GM23248 (cell line): Measurements from ENCODE around the gene RPIA. TPM values are rescaled to one million over a fixed set of nuclear protein-coding genes. Genes with fewer than 3 reads are reported as not detected.
A peak's percentile ranks its signal among the peaks of the same experiment; 100 is the strongest.

Experiments
- DNase-seq: peaks from one replicate; pipeline ENCODE4 v3.0.0-alpha.2; 2015
- H2AFZ ChIP-seq: fragments of 200-600 bp; sonication (generic); 2 replicates; pipeline ENCODE4 v1.6.1; 2016; ENCODE audit warnings: antibody characterized with exemption
- H3F3A ChIP-seq: fragments of 200-600 bp; sonication (generic); 2 replicates; pipeline ENCODE4 v1.6.1; 2016; ENCODE audit warnings: mild to moderate bottlenecking, antibody characterized with exemption, mixed run types; ENCODE audit not compliant: insufficient read depth
- H3K27ac ChIP-seq: fragments of 200-600 bp; sonication (generic); 2 replicates; pipeline ENCODE4 v1.5.1; 2016; ENCODE audit warnings: mild to moderate bottlenecking
- H3K27me3 ChIP-seq: fragments of 200-600 bp; sonication (generic); replicated peaks from 2 replicates; pipeline ENCODE4 v1.6.1; 2016; ENCODE audit warnings: mild to moderate bottlenecking; ENCODE audit not compliant: insufficient read depth
- H3K36me3 ChIP-seq: fragments of 200-600 bp; sonication (generic); 2 replicates; pipeline ENCODE4 v1.6.1; 2016; ENCODE audit warnings: low read depth, mild to moderate bottlenecking
- H3K4me1 ChIP-seq: fragments of 200-600 bp; sonication (generic); 2 replicates; pipeline ENCODE4 v1.6.1; 2016; ENCODE audit warnings: mild to moderate bottlenecking; ENCODE audit not compliant: insufficient read depth
- H3K4me2 ChIP-seq: fragments of 200-600 bp; sonication (generic); one replicate; pipeline ENCODE4 v1.6.1; 2016; ENCODE audit warnings: mild to moderate bottlenecking; ENCODE audit not compliant: unreplicated experiment
- H3K4me3 ChIP-seq: fragments of 200-600 bp; sonication (generic); 2 replicates; pipeline ENCODE4 v1.5.1; 2016; ENCODE audit warnings: mild to moderate bottlenecking
- H3K79me2 ChIP-seq: fragments of 200-600 bp; sonication (generic); 2 replicates; pipeline ENCODE4 v1.6.1; 2016; ENCODE audit warnings: mild to moderate bottlenecking; ENCODE audit not compliant: insufficient read depth
- H3K9ac ChIP-seq: fragments of 200-600 bp; sonication (generic); 2 replicates; pipeline ENCODE4 v1.6.1; 2016; ENCODE audit warnings: mild to moderate bottlenecking
- H3K9me2 ChIP-seq: fragments of 200-600 bp; sonication (generic); 2 replicates; pipeline ENCODE4 v1.6.1; 2016; ENCODE audit warnings: mixed run types, mild to moderate bottlenecking, moderate library complexity; ENCODE audit not compliant: insufficient read depth
- H3K9me3 ChIP-seq: fragments of 200-600 bp; sonication (generic); one replicate; pipeline ENCODE4 v1.6.1; 2017; ENCODE audit warnings: low read depth
- H4K20me1 ChIP-seq: fragments of 200-600 bp; sonication (generic); 2 replicates; pipeline ENCODE4 v1.6.0; 2016; ENCODE audit not compliant: insufficient read depth
- EZH2 ChIP-seq: fragments of 200-600 bp; sonication (generic); IDR thresholded peaks from 2 replicates; pipeline ENCODE4 v1.6.1; 2018; ENCODE audit warnings: antibody characterized with exemption, mild to moderate bottlenecking; ENCODE audit not compliant: insufficient read depth, poor library complexity, severe bottlenecking
- EZH2phosphoT487 ChIP-seq: fragments of 200-600 bp; sonication (generic); IDR thresholded peaks from 2 replicates; pipeline ENCODE4 v1.6.1; 2018; ENCODE audit warnings: antibody characterized with exemption, moderate library complexity, mild to moderate bottlenecking, low read depth; ENCODE audit not compliant: insufficient read depth
- WGBS, 2 experiments: methylation state at CpG; one replicate each; pipeline ENCODE4 v1.1.6; 2015 to 2017; ENCODE audit warnings: low lambda C conversion rate in 2 of 2, low coverage in 1 of 2; ENCODE audit errors: missing lambda C conversion rate in 2 of 2; 5-methylcytosine and 5-hydroxymethylcytosine counted together
- in situ Hi-C: fragments of 300-500 bp; cut with MboI; formaldehyde crosslinking; loops from 2 replicates; pipeline ENCODE4 v1.15.0; 2020
- polyA plus RNA-seq: library from polyadenylated mRNA; unstranded; fragments of >200 nt; fragmentation: Nextera tagmentation; extraction: Ambion mirVana; gene quantifications from 2 replicates; pipeline ENCODE4 v1.2.1, GENCODE V29; 2016
- total RNA-seq: library from RNA; depleted of rRNA; stranded (reverse); fragments of >200 nt; shearing (Covaris generic); gene quantifications from 2 replicates; pipeline ENCODE4 v1.2.3, GENCODE V29; 2014

The RPIA gene
- total and polyA plus RNA-seq, 2 experiments from 2014 or later, result 5.8 to 9.2 TPM

GRCh38 chr2:88658881-88659537, 32.5 kb upstream of the RPIA start:
- Histone ChIP-seq H3K36me3 (no peaks in the 10 kb centered on the region), H3K4me3 (peak overlapping the region; percentile 43), H3K4me1 (peaks cover 42% of the 10 kb centered on the region), H3K27me3 (peaks cover 10% of the 10 kb centered on the region; the same call in 1 of the 2 replicates), H3K9ac (peak overlapping the region; percentile 57), H3K4me2 (peak overlapping the region; percentile 53), H2AFZ (peak overlapping the region; percentile 75), H3K9me3 (no peaks in the 10 kb centered on the region), H3K79me2 (no peaks in the 10 kb centered on the region), H3K27ac (peak overlapping the region; percentile 72), H3K9me2 (no peaks in the 10 kb centered on the region), H4K20me1 (no peaks in the 10 kb centered on the region), H3F3A (peaks cover 56% of the 10 kb centered on the region)
- peak; percentile 61 for DNase-seq
- TF ChIP-seq EZH2, result no peak
- TF ChIP-seq EZH2phosphoT487, result no peak
- in situ Hi-C loops, result no loop called here
- 22 to 25% methylated on average over 4 of the region's 4 CpGs for WGBS, 2 experiments

- peak; percentile 72 for DNase-seq
- Histone ChIP-seq H4K20me1 (no peaks in the 10 kb centered on the region), H2AFZ (peak overlapping the region; percentile 75), H3K36me3 (no peaks in the 10 kb centered on the region), H3K9me2 (no peaks in the 10 kb centered on the region), H3K79me2 (no peaks in the 10 kb centered on the region), H3K9me3 (no peaks in the 10 kb centered on the region), H3K9ac (peak overlapping the region; percentile 57), H3K27ac (peak overlapping the region; percentile 72), H3K4me3 (peak overlapping the region; percentile 43), H3K27me3 (peaks cover 11% of the 10 kb centered on the region; the same call in 1 of the 2 replicates), H3F3A (peaks cover 52% of the 10 kb centered on the region), H3K4me2 (peak overlapping the region; percentile 53), H3K4me1 (peaks cover 42% of the 10 kb centered on the region)
- 16% methylated on average over 4 of the region's 4 CpGs for WGBS, 2 experiments
- TF ChIP-seq EZH2 (no peak), EZH2phosphoT487 (no peak)
- in situ Hi-C loops, result no loop called here
Measured at GRCh38 chr2:88659538-88659915, 31.9 kb upstream of the RPIA start.

GRCh38 chr2:88660622-88661021, 30.9 kb upstream of the RPIA start:
- in situ Hi-C loops, result no loop called here
- Histone ChIP-seq H3K4me3 (no peak overlapping the region), H3K36me3 (no peaks in the 10 kb centered on the region), H2AFZ (no peak overlapping the region), H3K4me1 (peaks cover 42% of the 10 kb centered on the region), H4K20me1 (no peaks in the 10 kb centered on the region), H3K27me3 (peaks cover 11% of the 10 kb centered on the region; the same call in 1 of the 2 replicates), H3K79me2 (no peaks in the 10 kb centered on the region), H3F3A (peaks cover 42% of the 10 kb centered on the region), H3K9ac (no peak overlapping the region), H3K27ac (no peak overlapping the region), H3K9me2 (no peaks in the 10 kb centered on the region), H3K4me2 (no peak overlapping the region), H3K9me3 (no peaks in the 10 kb centered on the region)
- WGBS, 2 experiments, result 87 to 92% methylated on average over 1 of the region's 1 CpG
- TF ChIP-seq EZH2phosphoT487, result no peak
- TF ChIP-seq EZH2, result no peak
- no peak for DNase-seq

- no peak for DNase-seq
- no peaks in the 10 kb centered on the region for H3K9me2 ChIP-seq
- H3K27me3 ChIP-seq, result peaks cover 11% of the 10 kb centered on the region
- no peak overlapping the region for H3K9ac ChIP-seq
- WGBS, 2 experiments, result 53 to 75% methylated on average over 4 of the region's 4 CpGs
- no peaks in the 10 kb centered on the region for H4K20me1 ChIP-seq
- H3K36me3 ChIP-seq, result no peaks in the 10 kb centered on the region
- no peak overlapping the region for H3K27ac ChIP-seq
- no peaks in the 10 kb centered on the region for H3K4me1 ChIP-seq
- H3K4me3 ChIP-seq, result no peak overlapping the region
- in situ Hi-C loops, result loop anchor here (5.0 kb wide), 1 partner anchor 74 kb away; no protein-coding TSS in a partner anchor
- no peaks in the 10 kb centered on the region for H3F3A ChIP-seq
- TF ChIP-seq EZH2phosphoT487 (no peak), EZH2 (no peak)
- no peak overlapping the region for H2AFZ ChIP-seq
- H3K79me2 ChIP-seq, result no peaks in the 10 kb centered on the region
- H3K9me3 ChIP-seq, result no peaks in the 10 kb centered on the region
- H3K4me2 ChIP-seq, result no peak overlapping the region
Measured at GRCh38 chr2:88666576-88666975, 24.9 kb upstream of the RPIA start.
